Dendritic cell treated with granulocyte-macrophage colony-stimulating factor and Interleukin-4, amounts not matched to agents 40 ng/mL and 50 ng/mL, for 4 days (primary cell): Measurements from ENCODE around the gene PRDM10.
"Not testable (repeated sequence)": the region's sequence is repeated elsewhere in the genome, so short reads cannot be mapped to it uniquely, and the experiment has no call there.

ENCODE experiments used
- H3K27ac Mint-ChIP-seq: one replicate; pipeline ENCODE4 v1.8.0; 2022; ENCODE audit warnings: mild to moderate bottlenecking, mixed read lengths
- H3K27me3 Mint-ChIP-seq: one replicate; pipeline ENCODE4 v1.8.0; 2022; ENCODE audit warnings: mild to moderate bottlenecking, mixed read lengths
- H3K36me3 Mint-ChIP-seq: one replicate; pipeline ENCODE4 v1.8.0; 2022; ENCODE audit warnings: low read depth, mixed read lengths
- H3K4me1 Mint-ChIP-seq: one replicate; pipeline ENCODE4 v1.8.0; 2022; ENCODE audit warnings: low read depth, mixed read lengths
- H3K4me3 Mint-ChIP-seq: one replicate; pipeline ENCODE4 v1.8.0; 2022; ENCODE audit warnings: mild to moderate bottlenecking, moderate library complexity, mixed read lengths
- H3K9me3 Mint-ChIP-seq: one replicate; pipeline ENCODE4 v1.8.0; 2022; ENCODE audit warnings: mixed read lengths
- intact Hi-C: fragments of 100-400 bp; cut with micrococcal nuclease; formaldehyde crosslinking; loops from one replicate; pipeline ENCODE4 v1.15.0; 2022

The PRDM10 gene

GRCh38 chr11:129910360-129910759, 92.3 kb downstream of the PRDM10 start:
- no peak overlapping the region for H3K27ac Mint-ChIP-seq
- peaks cover 94% of the 10 kb centered on the region for H3K36me3 Mint-ChIP-seq
- peaks cover 6% of the 10 kb centered on the region for H3K4me1 Mint-ChIP-seq
- H3K4me3 Mint-ChIP-seq = no peak overlapping the region
- no peaks in the 10 kb centered on the region for H3K9me3 Mint-ChIP-seq
- intact Hi-C loops = no loop called here
- no peaks in the 10 kb centered on the region for H3K27me3 Mint-ChIP-seq

GRCh38 chr11:129905402-129905801, 97.2 kb downstream of the PRDM10 start:
- Mint-ChIP-seq H3K36me3 (peaks cover 85% of the 10 kb centered on the region), H3K9me3 (no peaks in the 10 kb centered on the region), H3K4me1 (no peaks in the 10 kb centered on the region), H3K27me3 (no peaks in the 10 kb centered on the region), H3K27ac (no peak overlapping the region), H3K4me3 (no peak overlapping the region)
- intact Hi-C loops = no loop called here

GRCh38 chr11:129896062-129896461, 106.6 kb downstream of the PRDM10 start:
- peak overlapping the region; percentile 90 for H3K4me3 Mint-ChIP-seq
- H3K36me3 Mint-ChIP-seq = peaks cover 41% of the 10 kb centered on the region
- H3K27me3 Mint-ChIP-seq = no peaks in the 10 kb centered on the region
- H3K4me1 Mint-ChIP-seq = peaks cover 38% of the 10 kb centered on the region
- intact Hi-C loops = loop anchor here (10.0 kb wide), 1 partner anchor 419 kb away; the partner anchor contains the start of gene ZBTB44
- peak overlapping the region; percentile 94 for H3K27ac Mint-ChIP-seq
- no peaks in the 10 kb centered on the region for H3K9me3 Mint-ChIP-seq

GRCh38 chr11:129895126-129896041, 107.3 kb downstream of the PRDM10 start, which contains the start of gene NFRKB:
NFRKB (minus strand) TSS chr11:129895578; CDS start chr11:129892849, 2,729 bp downstream.
- H3K36me3 Mint-ChIP-seq = peaks cover 43% of the 10 kb centered on the region
- H3K27ac Mint-ChIP-seq = peak within 1 kb of the TSS; percentile 94
- no peaks in the 10 kb centered on the region for H3K9me3 Mint-ChIP-seq
- peaks cover 38% of the 10 kb centered on the region for H3K4me1 Mint-ChIP-seq
- no peaks in the 10 kb centered on the region for H3K27me3 Mint-ChIP-seq
- intact Hi-C loops = loop anchor here (10.0 kb wide), 1 partner anchor 419 kb away; the partner anchor contains the start of gene ZBTB44
- peak within 1 kb of the TSS; percentile 90 for H3K4me3 Mint-ChIP-seq

- H3K4me1 Mint-ChIP-seq = peaks cover 38% of the 10 kb centered on the region
- intact Hi-C loops = loop anchor here (10.0 kb wide), 1 partner anchor 420 kb away; the partner anchor contains the start of gene ZBTB44
- peak overlapping the region; percentile 90 for H3K4me3 Mint-ChIP-seq
- no peaks in the 10 kb centered on the region for H3K27me3 Mint-ChIP-seq
- H3K36me3 Mint-ChIP-seq = peaks cover 46% of the 10 kb centered on the region
- H3K27ac Mint-ChIP-seq = peak overlapping the region; percentile 94
- H3K9me3 Mint-ChIP-seq = no peaks in the 10 kb centered on the region
Measured at GRCh38 chr11:129894278-129895125, 108.1 kb downstream of the PRDM10 start.

- no peak overlapping the region for H3K27ac Mint-ChIP-seq
- peaks cover 11% of the 10 kb centered on the region for H3K4me1 Mint-ChIP-seq
- H3K4me3 Mint-ChIP-seq = no peak overlapping the region
- H3K9me3 Mint-ChIP-seq = no peaks in the 10 kb centered on the region
- no peaks in the 10 kb centered on the region for H3K27me3 Mint-ChIP-seq
- intact Hi-C loops = no loop called here
- peaks cover 94% of the 10 kb centered on the region for H3K36me3 Mint-ChIP-seq
Measured at GRCh38 chr11:129888451-129888850, 114.2 kb downstream of the PRDM10 start.

- Mint-ChIP-seq H3K36me3 (peaks cover 99% of the 10 kb centered on the region), H3K4me1 (no peaks in the 10 kb centered on the region), H3K27me3 (no peaks in the 10 kb centered on the region), H3K4me3 (no peak overlapping the region), H3K9me3 (no peaks in the 10 kb centered on the region), H3K27ac (no peak overlapping the region)
- intact Hi-C loops = no loop called here
Measured at GRCh38 chr11:129885381-129885780, 117.3 kb downstream of the PRDM10 start.

GRCh38 chr11:129884581-129884980, 118.1 kb downstream of the PRDM10 start:
- peaks cover 99% of the 10 kb centered on the region for H3K36me3 Mint-ChIP-seq
- H3K4me3 Mint-ChIP-seq = no peak overlapping the region
- no peaks in the 10 kb centered on the region for H3K4me1 Mint-ChIP-seq
- no peaks in the 10 kb centered on the region for H3K9me3 Mint-ChIP-seq
- H3K27ac Mint-ChIP-seq = no peak overlapping the region
- H3K27me3 Mint-ChIP-seq = no peaks in the 10 kb centered on the region
- intact Hi-C loops = no loop called here

- Mint-ChIP-seq H3K4me1 (no peaks in the 10 kb centered on the region), H3K9me3 (no peaks in the 10 kb centered on the region), H3K27me3 (no peaks in the 10 kb centered on the region), H3K36me3 (peaks cover 100% of the 10 kb centered on the region), H3K27ac (no peak overlapping the region), H3K4me3 (no peak overlapping the region)
- intact Hi-C loops = no loop called here
Measured at GRCh38 chr11:129881570-129882170, 121.0 kb downstream of the PRDM10 start.

- Mint-ChIP-seq H3K27me3 (no peaks in the 10 kb centered on the region), H3K27ac (no peak overlapping the region), H3K4me1 (no peaks in the 10 kb centered on the region), H3K9me3 (no peaks in the 10 kb centered on the region), H3K36me3 (peaks cover 98% of the 10 kb centered on the region), H3K4me3 (no peak overlapping the region)
- intact Hi-C loops = no loop called here
Measured at GRCh38 chr11:129880311-129880710, 122.3 kb downstream of the PRDM10 start.

GRCh38 chr11:129871914-129872313, 130.7 kb downstream of the PRDM10 start:
- no peak overlapping the region for H3K27ac Mint-ChIP-seq
- peaks cover 8% of the 10 kb centered on the region for H3K4me1 Mint-ChIP-seq
- H3K27me3 Mint-ChIP-seq = no peaks in the 10 kb centered on the region
- no peaks in the 10 kb centered on the region for H3K9me3 Mint-ChIP-seq
- peaks cover 94% of the 10 kb centered on the region for H3K36me3 Mint-ChIP-seq
- intact Hi-C loops = no loop called here
- H3K4me3 Mint-ChIP-seq = no peak overlapping the region

- H3K36me3 Mint-ChIP-seq = peaks cover 94% of the 10 kb centered on the region
- H3K27ac Mint-ChIP-seq, H3K4me3 Mint-ChIP-seq, H3K27me3 Mint-ChIP-seq, H3K9me3 Mint-ChIP-seq, intact Hi-C loops: not testable (repeated sequence)
- H3K4me1 Mint-ChIP-seq = peaks cover 25% of the 10 kb centered on the region
Measured at GRCh38 chr11:129868626-129869025, 134.0 kb downstream of the PRDM10 start.

- no peak overlapping the region for H3K27ac Mint-ChIP-seq
- H3K27me3 Mint-ChIP-seq = no peaks in the 10 kb centered on the region
- peaks cover 94% of the 10 kb centered on the region for H3K36me3 Mint-ChIP-seq
- no peaks in the 10 kb centered on the region for H3K9me3 Mint-ChIP-seq
- H3K4me3 Mint-ChIP-seq = no peak overlapping the region
- intact Hi-C loops = no loop called here
- peaks cover 25% of the 10 kb centered on the region for H3K4me1 Mint-ChIP-seq
Measured at GRCh38 chr11:129866311-129866710, 136.3 kb downstream of the PRDM10 start.
